MM.1S (cell line): ENCODE results near the gene GALNT9.
"Not testable (repeated sequence)": the region's sequence is repeated elsewhere in the genome, so short reads cannot be mapped to it uniquely, and the experiment has no call there.

Source experiments
- DNase-seq: peaks from one replicate; pipeline ENCODE4 v3.0.0-alpha.2; 2015
- H2AFZ ChIP-seq: fragments of 300-600 bp; sonication (generic); 2 replicates; pipeline ENCODE4 v1.6.0; 2016; ENCODE audit warnings: antibody characterized with exemption, low read length
- H3F3A ChIP-seq: fragments of 300-600 bp; sonication (generic); 2 replicates; pipeline ENCODE4 v1.6.1; 2016; ENCODE audit warnings: mild to moderate bottlenecking, antibody characterized with exemption, low read length, moderate library complexity, mixed read lengths; ENCODE audit not compliant: insufficient read depth
- H3K27ac ChIP-seq: fragments of 300-600 bp; sonication (generic); 2 replicates; pipeline ENCODE4 v1.5.1; 2016; ENCODE audit warnings: mild to moderate bottlenecking, low read length
- H3K27me3 ChIP-seq: fragments of 300-600 bp; sonication (generic); replicated peaks from 2 replicates; pipeline ENCODE4 v1.6.0; 2016; ENCODE audit warnings: low read length; ENCODE audit not compliant: insufficient read depth
- H3K36me3 ChIP-seq: fragments of 300-600 bp; sonication (generic); replicated peaks from 2 replicates; pipeline ENCODE4 v1.6.1; 2016; ENCODE audit warnings: mild to moderate bottlenecking, low read length, mixed read lengths; ENCODE audit not compliant: insufficient read depth
- H3K4me1 ChIP-seq: fragments of 300-600 bp; sonication (generic); 2 replicates; pipeline ENCODE4 v1.6.1; 2016; ENCODE audit warnings: low read length, mixed read lengths
- H3K4me2 ChIP-seq: fragments of 300-600 bp; sonication (generic); 2 replicates; pipeline ENCODE4 v1.6.0; 2016; ENCODE audit warnings: low read depth, low read length
- H3K4me3 ChIP-seq: fragments of 300-600 bp; sonication (generic); 2 replicates; pipeline ENCODE4 v1.5.1; 2016; ENCODE audit warnings: low read length, mixed read lengths
- H3K79me2 ChIP-seq: fragments of 300-600 bp; sonication (generic); 2 replicates; pipeline ENCODE4 v1.6.1; 2016; ENCODE audit warnings: mixed run types, low read length, mixed read lengths
- H3K9ac ChIP-seq: fragments of 300-600 bp; sonication (generic); 2 replicates; pipeline ENCODE4 v1.6.1; 2016; ENCODE audit warnings: low read length, mixed read lengths
- H3K9me2 ChIP-seq: fragments of 300-600 bp; sonication (generic); replicated peaks from 2 replicates; pipeline ENCODE4 v1.6.1; 2016; ENCODE audit warnings: mild to moderate bottlenecking, low read length, mixed read lengths; ENCODE audit not compliant: insufficient read depth
- H3K9me3 ChIP-seq: fragments of 300-600 bp; sonication (generic); replicated peaks from 2 replicates; pipeline ENCODE4 v1.6.1; 2016; ENCODE audit warnings: mild to moderate bottlenecking, low read length, mixed read lengths; ENCODE audit not compliant: insufficient read depth
- H4K20me1 ChIP-seq: fragments of 300-600 bp; sonication (generic); 2 replicates; pipeline ENCODE4 v1.6.1; 2016; ENCODE audit warnings: mild to moderate bottlenecking, low read length, moderate library complexity, mixed read lengths; ENCODE audit not compliant: insufficient read depth
- CTCF ChIP-seq: fragments of 300-600 bp; sonication (generic); IDR thresholded peaks from 2 replicates; pipeline ENCODE4 v1.5.1; 2016; ENCODE audit warnings: antibody characterized with exemption, low read length, mixed read lengths
- EZH2 ChIP-seq: fragments of 300-600 bp; sonication (generic); optimal IDR thresholded peaks from 2 replicates; pipeline ENCODE3; 2017; ENCODE audit warnings: low read depth, mild to moderate bottlenecking, antibody characterized with exemption, low read length, mixed read lengths
- EZH2phosphoT487 ChIP-seq: fragments of 300-600 bp; sonication (generic); IDR thresholded peaks from 2 replicates; pipeline ENCODE4 v1.6.1; 2018; ENCODE audit warnings: antibody characterized with exemption, low read length

Gene GALNT9

DNA sequence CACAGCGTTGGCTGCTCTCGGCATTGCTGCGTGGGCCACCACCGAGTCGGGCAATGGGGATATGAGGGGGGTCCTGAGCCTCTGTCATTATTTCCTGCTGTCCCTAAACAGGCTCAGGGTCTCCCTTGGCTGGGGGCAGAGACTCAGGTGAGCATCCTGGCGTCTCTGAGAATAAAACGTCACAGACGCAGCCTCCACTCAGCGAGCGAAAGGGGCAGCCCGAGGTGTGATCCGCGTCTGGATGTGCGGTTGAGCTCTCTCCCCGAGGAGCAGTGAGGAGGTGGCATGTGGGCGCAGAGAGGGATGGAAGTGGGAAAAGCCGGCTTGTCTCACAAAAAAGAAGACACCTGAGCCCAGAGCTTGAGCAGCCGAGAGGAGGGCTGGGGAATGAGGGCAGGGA, 62.6 kb downstream of the GALNT9 start:
- Histone ChIP-seq H3K4me3 (no peak overlapping the region), H3K9me2 (no peaks in the 10 kb centered on the region), H3K4me1 (no peaks in the 10 kb centered on the region), H3F3A (no peaks in the 10 kb centered on the region), H2AFZ (no peak overlapping the region), H3K27ac (no peak overlapping the region), H3K9ac (no peak overlapping the region), H3K4me2 (no peak overlapping the region), H3K79me2 (no peaks in the 10 kb centered on the region), H3K9me3 (no peaks in the 10 kb centered on the region), H4K20me1 (no peaks in the 10 kb centered on the region), H3K36me3 (no peaks in the 10 kb centered on the region), H3K27me3 (peaks cover 3% of the 10 kb centered on the region; the same call in 1 of the 2 replicates)
- no peak for TF ChIP-seq EZH2phosphoT487
- no peak for TF ChIP-seq EZH2
- TF ChIP-seq CTCF: no peak
- no peak for DNase-seq

GRCh38 chr12:132266370-132266769, 63.0 kb downstream of the GALNT9 start:
- no peaks in the 10 kb centered on the region for H3K36me3 ChIP-seq
- no peak overlapping the region for H3K4me2 ChIP-seq
- H3K27me3 ChIP-seq: peaks cover 3% of the 10 kb centered on the region; the same call in 1 of the 2 replicates
- no peaks in the 10 kb centered on the region for H3F3A ChIP-seq
- no peaks in the 10 kb centered on the region for H3K9me3 ChIP-seq
- no peaks in the 10 kb centered on the region for H3K79me2 ChIP-seq
- no peak overlapping the region for H2AFZ ChIP-seq
- no peak for DNase-seq
- H3K9me2 ChIP-seq: no peaks in the 10 kb centered on the region
- H3K27ac ChIP-seq: no peak overlapping the region
- TF ChIP-seq CTCF: no peak
- TF ChIP-seq EZH2: no peak
- TF ChIP-seq EZH2phosphoT487: no peak
- H3K4me3 ChIP-seq: no peak overlapping the region
- H3K4me1 ChIP-seq: no peaks in the 10 kb centered on the region
- H4K20me1 ChIP-seq: no peaks in the 10 kb centered on the region
- no peak overlapping the region for H3K9ac ChIP-seq

GRCh38 chr12:132265822-132266221, 63.6 kb downstream of the GALNT9 start:
- H3K9ac ChIP-seq, H3K27me3 ChIP-seq, DNase-seq, H3K9me3 ChIP-seq, H3K9me2 ChIP-seq, H4K20me1 ChIP-seq, H3F3A ChIP-seq, H3K4me1 ChIP-seq, H3K36me3 ChIP-seq, H3K27ac ChIP-seq, H3K4me2 ChIP-seq, H3K79me2 ChIP-seq, H2AFZ ChIP-seq, H3K4me3 ChIP-seq: not testable (repeated sequence)

DNA sequence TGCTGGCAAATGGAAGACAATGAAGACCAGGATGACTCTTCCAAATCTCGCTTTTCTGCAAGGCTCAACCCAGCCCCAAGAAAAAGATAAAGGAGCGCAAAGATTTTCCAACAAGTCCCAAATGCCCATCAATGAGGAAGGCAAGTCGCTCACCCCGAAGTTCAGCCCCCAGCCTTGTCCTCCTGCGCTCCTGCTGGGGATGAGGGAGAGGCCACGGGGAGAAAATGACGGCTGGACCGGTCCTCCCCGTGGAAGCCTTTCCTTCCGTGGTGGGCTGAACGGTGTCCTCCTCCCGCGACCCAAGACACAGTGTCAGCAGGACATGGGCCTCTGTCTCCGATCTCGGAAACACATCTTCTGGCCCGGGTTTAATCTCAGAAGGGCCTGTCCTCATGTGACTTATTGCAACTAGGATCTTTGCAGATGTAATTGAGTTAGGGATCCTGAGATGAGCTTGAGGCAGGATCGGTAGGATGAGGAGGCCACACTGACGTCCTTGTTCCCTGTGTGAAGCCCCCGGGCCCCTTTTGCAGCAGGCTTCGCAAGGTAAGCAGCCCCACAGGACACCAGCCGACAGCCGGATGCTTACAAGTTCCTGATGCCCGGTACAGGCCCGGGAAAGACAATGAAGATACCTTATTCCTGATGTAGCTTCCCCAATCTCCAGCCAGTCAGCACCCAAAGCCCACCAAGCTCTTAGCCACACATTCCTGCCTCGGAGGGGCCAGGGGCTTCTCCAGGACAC, 64.2 kb downstream of the GALNT9 start:
- H3K27ac ChIP-seq: no peak overlapping the region
- H3K79me2 ChIP-seq: no peaks in the 10 kb centered on the region
- H3K4me2 ChIP-seq: no peak overlapping the region
- H3K4me3 ChIP-seq: no peak overlapping the region
- no peaks in the 10 kb centered on the region for H3K27me3 ChIP-seq
- TF ChIP-seq CTCF: no peak
- TF ChIP-seq EZH2phosphoT487: no peak
- H3K9me3 ChIP-seq: no peaks in the 10 kb centered on the region
- no peaks in the 10 kb centered on the region for H3K9me2 ChIP-seq
- H3K4me1 ChIP-seq: no peaks in the 10 kb centered on the region
- no peaks in the 10 kb centered on the region for H4K20me1 ChIP-seq
- no peaks in the 10 kb centered on the region for H3F3A ChIP-seq
- H2AFZ ChIP-seq: no peak overlapping the region
- H3K9ac ChIP-seq: no peak overlapping the region
- no peak for DNase-seq
- H3K36me3 ChIP-seq: no peaks in the 10 kb centered on the region
